ENCODE results near the gene DALRD3.
"Not testable (repeated sequence)": the region's sequence is repeated elsewhere in the genome, so short reads cannot be mapped to it uniquely, and the experiment has no call there.

Gene DALRD3

DNA sequence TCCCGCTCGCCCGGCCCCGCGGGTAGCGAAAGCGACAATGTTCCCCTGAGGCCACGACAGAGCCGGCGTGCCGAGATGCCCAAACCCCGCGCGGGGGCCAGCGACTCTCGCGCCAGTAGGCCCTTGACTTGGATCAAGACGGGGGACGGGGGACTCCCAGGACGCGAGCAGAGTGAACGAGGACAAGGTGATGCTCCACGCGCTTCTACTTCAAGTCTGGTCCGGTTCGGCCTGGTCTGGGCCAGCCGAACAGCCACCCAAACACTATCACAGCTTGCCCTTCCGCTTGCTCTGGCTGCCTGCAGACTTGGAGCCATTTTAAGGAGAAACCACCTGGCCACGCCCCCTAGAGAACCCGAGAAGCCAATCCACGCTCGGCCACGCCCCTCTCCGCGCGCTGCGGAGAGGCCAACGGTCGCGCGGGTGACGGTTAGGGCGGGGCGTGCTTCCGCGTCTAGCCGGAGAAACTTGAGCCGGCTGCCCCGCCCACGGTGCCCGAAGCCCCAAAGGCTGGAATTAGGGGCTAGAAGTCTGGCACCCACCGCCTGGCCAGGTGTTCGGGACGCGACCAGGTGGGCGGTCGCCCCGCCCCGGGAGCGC lies 2.9 kb upstream of the DALRD3 start:
- peak; percentile 98 for DNase-seq

- no peak for DNase-seq
Observed at GRCh38 chr3:49020330-49021212, 2.2 kb upstream of the DALRD3 start.

DNA sequence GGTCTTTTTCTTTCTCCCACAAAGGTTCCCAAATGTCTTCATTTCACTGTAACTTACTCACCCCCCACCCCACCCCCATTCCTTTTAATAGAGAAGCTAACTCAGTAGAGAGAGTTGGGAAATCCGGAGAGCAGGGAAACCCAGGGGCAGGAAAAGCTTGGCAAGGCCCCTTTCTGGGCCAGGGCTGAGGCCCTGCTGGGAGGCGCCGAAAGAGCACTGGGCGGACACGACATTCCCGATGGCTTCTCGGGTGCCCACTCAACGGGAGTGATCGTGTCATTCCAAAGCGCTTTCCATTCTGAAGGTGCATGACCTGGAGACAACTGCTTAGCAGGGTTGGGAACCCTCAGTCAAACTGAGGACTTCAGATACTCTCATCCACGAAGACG lies 1.6 kb upstream of the DALRD3 start:
- no peak for DNase-seq

- peak; percentile 58 for DNase-seq
Observed at GRCh38 chr3:49018707-49019006, 277 bp upstream of the DALRD3 start.

DNA sequence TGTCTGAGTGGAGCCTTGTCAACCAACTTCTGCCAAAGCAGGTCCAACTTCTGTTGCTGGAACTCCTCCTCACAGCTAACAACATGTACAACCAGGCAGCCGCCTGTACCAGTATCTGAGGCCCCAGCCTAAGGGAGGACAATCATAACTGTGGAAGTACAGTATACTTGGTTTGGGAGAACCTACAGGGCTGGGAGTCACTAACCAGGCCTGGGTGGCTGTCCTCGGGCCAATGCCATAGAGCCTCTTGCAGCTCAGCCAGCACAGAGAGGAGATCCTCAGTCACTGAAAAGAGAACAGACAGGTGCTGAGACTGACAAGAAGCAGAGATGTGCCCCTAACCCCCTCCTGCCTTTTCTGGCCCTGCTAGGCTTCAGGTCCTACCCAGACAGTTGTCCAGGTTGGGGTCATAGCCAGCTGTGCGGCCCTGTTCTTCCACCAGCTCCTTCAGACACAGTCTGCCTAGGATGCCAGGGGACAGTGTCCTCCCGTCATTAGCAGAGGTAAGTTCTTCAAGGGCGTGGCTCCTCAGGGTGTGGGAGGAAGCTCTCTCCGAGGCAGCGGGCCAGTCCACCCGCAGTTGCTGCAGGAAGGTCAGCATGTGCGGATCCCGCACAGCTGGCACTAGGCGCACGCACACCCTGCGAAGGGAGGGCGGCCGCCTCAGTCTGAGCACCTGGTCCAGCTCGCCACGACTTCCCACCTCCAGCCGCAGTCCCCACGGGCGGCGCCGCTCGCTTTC lies 980 bp downstream of the DALRD3 start:
- no peak for DNase-seq

GRCh38 chr3:49016414-49017228 lies 1.8 kb downstream of the DALRD3 start:
- DNase-seq: no peak

- no peak for DNase-seq
Observed at GRCh38 chr3:49015765-49016164, 2.6 kb downstream of the DALRD3 start.

DNA sequence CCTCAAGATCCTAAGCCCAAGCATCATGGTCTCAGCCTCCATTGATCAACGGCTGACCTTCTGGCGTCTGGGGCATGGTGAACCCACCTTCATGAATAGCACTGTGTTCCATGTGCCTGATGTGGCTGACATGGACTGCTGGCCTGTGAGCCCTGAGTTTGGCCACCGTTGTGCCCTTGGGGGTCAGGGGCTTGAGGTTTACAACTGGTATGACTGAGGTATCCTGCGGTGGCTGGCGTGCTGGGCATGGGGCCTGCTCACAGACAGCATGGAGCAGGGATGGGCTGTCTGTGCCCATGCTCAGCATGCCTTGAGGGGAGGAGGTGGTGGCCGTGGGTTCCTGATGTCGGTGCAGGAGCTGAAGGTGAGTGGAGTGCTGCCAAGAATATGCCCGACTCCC lies 3.3 kb downstream of the DALRD3 start:
- DNase-seq: no peak

DNA sequence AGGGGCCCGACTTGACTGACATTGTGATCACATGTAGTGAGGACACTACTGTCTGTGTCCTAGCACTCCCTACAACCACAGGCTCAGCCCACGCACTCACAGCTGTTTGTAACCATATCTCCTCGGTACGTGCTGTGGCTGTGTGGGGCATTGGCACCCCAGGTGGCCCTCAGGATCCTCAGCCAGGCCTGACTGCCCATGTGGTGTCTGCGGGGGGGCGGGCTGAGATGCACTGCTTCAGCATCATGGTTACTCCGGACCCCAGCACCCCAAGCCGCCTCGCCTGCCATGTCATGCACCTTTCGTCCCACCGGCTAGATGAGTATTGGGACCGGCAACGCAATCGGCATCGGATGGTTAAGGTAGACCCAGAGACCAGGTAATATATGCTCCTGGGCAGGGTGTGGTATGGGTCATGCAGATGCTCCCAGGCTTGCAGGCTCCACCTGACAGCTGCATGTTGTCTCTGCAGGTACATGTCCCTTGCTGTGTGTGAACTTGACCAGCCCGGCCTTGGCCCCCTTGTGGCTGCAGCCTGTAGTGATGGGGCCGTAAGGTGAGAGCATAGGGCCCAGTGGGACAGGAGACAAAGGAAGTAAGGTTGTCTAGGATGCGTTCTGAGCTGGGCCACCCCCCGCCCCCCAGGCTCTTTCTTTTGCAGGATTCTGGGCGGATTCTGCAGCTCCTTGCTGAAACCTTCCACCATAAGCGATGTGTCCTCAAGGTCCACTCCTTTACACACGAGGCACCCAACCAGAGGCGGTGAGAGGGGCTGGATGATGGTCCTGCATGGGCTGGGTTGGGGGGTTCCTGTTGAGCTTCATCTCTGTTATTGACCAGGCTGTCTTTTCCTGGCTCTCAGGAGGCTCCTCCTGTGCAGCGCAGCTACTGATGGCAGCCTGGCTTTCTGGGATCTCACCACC lies 4.4 kb downstream of the DALRD3 start:
- no peak for DNase-seq

DNA sequence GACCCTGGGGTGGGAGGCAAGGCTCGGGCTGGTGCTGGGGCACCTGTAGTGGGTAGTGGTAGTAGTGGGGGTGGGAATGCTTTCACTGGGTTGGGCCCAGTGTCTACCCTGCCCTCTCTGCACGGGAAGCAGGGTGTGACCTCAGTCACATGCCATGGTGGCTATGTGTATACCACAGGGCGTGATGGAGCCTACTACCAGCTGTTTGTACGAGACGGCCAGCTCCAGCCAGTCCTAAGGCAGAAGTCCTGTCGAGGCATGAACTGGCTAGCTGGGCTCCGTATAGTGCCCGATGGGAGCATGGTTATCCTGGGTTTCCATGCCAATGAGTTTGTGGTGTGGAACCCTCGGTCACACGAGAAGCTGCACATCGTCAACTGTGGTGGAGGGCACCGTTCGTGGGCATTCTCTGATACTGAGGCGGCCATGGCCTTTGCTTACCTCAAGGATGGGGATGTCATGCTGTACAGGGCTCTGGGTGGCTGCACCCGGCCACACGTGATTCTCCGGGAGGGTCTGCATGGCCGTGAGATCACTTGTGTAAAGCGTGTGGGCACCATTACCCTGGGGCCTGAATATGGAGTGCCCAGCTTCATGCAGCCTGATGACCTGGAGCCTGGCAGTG lies 5.2 kb downstream of the DALRD3 start:
- no peak for DNase-seq

DNA sequence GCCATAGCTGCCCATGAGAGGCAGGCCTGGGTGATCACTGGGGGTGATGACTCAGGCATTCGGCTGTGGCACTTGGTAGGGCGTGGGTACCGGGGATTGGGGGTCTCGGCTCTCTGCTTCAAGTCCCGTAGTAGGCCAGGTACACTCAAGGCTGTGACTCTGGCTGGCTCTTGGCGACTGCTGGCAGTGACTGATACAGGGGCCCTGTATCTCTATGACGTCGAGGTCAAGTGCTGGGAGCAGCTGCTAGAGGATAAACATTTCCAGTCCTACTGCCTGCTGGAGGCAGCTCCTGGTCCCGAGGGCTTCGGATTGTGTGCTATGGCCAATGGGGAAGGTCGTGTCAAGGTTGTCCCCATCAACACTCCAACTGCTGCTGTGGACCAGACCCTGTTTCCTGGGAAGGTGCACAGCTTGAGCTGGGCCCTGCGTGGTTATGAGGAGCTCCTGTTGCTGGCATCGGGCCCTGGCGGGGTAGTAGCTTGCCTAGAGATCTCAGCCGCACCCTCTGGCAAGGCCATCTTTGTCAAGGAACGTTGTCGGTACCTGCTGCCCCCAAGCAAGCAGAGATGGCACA lies 5.9 kb downstream of the DALRD3 start:
- no peak for DNase-seq

DNA sequence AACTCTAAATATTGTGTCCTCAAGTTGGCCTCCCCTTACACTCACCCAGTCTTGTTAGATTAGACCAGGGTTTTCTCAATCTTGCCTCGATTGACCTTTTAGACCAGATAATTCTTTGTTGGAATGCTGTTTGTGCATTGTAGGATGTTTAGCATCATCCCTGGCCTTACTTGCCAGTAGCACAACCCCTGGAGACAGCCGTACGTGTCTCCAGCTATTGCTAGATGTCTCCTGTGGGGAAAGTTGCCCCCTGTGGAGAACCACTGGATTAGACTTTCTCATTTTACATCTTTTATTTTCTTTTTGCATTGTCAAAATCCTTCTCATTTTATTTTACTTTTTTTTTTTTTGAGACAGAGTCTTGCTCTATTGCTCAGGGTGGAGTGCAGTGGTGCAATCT lies 9.0 kb downstream of the DALRD3 start:
- DNase-seq: no peak

GRCh38 chr3:49008627-49009026 lies 9.8 kb downstream of the DALRD3 start:
- not testable (repeated sequence) for DNase-seq

DNA sequence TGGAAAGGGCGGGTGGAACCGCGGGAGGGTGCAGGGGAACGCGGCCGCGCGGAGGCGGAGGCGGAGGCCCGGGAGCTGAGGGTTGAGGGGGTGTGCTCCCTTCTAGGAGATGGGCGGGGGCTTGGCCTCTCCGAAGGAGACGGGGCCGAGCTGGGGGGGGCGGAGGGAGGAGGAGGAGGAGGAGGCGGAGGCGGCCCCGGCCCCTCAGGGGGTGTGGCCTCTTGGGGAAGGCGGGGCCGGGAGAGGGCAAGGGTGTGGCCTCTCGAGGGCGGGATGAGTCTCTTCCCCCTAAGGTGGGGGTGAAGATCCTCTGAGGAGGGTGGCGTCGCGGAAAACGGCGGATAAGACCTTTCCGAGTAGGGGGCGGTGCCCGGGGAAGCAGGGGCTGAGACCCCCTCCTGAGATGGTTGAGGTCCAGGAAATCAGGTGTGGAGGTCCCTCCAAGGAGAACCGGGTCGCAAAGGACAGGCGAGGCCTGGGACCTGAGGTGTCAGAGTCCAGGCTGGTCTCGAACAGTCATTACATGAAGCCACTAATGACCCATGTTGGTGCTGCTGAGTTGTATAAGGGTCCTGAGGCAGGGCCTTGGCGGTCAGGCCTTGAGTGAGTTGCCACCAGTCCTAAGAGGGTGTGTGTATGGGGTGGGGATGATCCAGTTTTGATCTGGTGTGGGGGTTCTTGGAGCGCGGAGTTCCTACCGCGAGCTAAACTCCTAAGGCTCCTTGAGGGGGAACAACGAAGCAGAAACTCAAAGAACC lies 10.4 kb downstream of the DALRD3 start:
- peak; percentile 37 for DNase-seq

GRCh38 chr3:49007068-49007770 lies 11.2 kb downstream of the DALRD3 start, which contains the start of gene WDR6:
WDR6 (plus strand) TSS chr3:49007391; CDS start chr3:49007432, 41 bp downstream.
- DNase-seq: peak; percentile 96

DNA sequence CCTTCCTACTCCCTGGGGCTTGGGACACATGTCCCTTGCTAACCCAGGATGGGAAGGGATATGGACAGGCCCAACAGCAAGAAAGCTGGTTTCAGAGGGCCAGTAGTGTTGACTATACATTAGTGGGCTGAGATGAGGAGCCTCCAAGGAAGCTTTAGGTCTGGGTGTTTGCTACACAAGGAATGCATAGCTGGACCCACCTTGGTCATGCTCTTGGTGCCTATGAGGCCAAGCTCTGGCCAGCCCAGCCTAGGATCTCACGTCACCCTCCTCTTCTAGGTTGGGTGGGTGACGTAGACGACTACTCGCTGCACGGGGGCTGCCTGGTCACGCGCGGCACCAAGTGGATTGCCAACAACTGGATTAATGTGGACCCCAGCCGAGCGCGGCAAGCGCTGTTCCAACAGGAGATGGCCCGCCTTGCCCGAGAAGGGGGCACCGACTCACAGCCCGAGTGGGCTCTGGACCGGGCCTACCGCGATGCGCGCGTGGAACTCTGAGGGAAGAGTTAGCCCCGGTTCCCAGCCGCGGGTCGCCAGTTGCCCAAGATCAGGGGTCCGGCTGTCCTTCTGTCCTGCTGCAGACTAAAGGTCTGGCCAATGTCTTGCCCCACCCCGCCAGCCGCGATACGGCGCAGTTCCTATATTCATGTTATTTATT lies 11.8 kb downstream of the DALRD3 start:
- DNase-seq: no peak

DNA sequence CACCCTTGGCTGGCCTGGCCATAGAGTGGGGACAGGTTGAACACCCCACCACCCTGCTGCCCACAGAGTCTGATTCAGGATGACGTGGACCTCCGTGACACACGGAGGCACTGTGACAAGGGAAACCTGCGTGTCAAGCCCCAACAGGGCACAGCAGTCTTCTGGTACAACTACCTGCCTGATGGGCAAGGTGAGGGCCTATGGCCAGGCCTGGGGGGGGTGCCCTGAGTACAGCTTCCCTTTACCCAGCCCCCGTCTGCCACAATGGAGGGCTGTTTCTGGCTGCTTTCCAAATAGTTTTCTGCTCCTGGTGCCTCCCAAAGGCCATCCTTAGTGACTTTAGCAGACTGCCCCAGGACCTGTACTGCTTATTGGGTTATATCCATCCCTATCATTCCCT lies 12.4 kb downstream of the DALRD3 start:
- DNase-seq: no peak

DNA sequence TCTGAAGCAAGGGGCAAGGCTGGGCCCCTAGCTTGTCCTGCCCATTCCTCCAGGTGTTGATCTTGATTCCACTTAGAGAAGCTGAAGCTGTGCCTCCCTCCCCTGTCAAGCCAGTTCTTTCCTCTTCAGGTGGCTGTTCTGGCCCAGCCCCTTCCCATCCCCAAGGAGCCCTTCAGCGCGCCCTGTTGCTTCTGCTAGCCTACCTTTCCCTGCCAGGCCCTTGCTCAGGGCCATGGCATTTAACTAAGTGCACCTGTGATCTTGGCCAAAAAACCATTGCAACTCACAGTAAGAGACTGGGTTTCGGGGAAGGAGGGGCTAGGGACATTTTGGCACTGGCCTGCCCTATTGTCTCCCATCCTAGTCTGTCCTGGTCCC lies 13.1 kb downstream of the DALRD3 start:
- DNase-seq: no peak
